ENCODE results near the gene IRF4. TPM values are rescaled to one million over a fixed set of nuclear protein-coding genes. Genes with fewer than 3 reads are reported as not detected.

Gene IRF4
- total RNA-seq, 1 experiment from 2014 or later, result 0.72 TPM

- intact Hi-C loops (cut with micrococcal nuclease; ENCODE audit: unreplicated experiment), result no loop called here
- ATAC-seq (no peak), DNase-seq (ENCODE audit: low read depth, low spot score) (no peak)
Observed at GRCh38 chr6:431504-431903, 40.0 kb downstream of the IRF4 start.

GRCh38 chr6:431986-432385 lies 40.4 kb downstream of the IRF4 start:
- H3K4me1 ChIP-seq (ENCODE audit: control insufficient read depth, insufficient read depth, low read length), result no peaks in the 10 kb centered on the region
- H3K4me3 ChIP-seq (ENCODE audit: low read depth in 2 of 2, low read length in 2 of 2), result no peak overlapping the region
- ATAC-seq (no peak), DNase-seq (ENCODE audit: low read depth, low spot score) (no peak)
- no TSS peak for BruUV-seq (replicated peaks)
- ChIA-PET CTCF (no interaction called here), POLR2A (no interaction called here)
- intact Hi-C loops (cut with micrococcal nuclease; ENCODE audit: unreplicated experiment) (no loop called here), in situ Hi-C loops (cut with HindIII; ENCODE audit: low pct_unique_long_range_greater_than_20kb, low sequenced_read_pairs) (no loop called here)
- no peak for TF ChIP-seq REST (IDR thresholded peaks at IDR 0.05; ENCODE audit: insufficient read depth in 1 of 2, low read depth in 2 of 2, low read length in 1 of 2)
- TF ChIP-seq POLR2AphosphoS5 (IDR thresholded peaks at IDR 0.05; ENCODE audit: low read depth, low read length), result no peak
- no peak for TF ChIP-seq CTCF (IDR thresholded peaks at IDR 0.05)
- no peaks in the 10 kb centered on the region for H3K36me3 ChIP-seq (ENCODE audit: control insufficient read depth, insufficient read depth, low read length)
- H3K27ac ChIP-seq (ENCODE audit: low read length), result no peak overlapping the region
- no peaks in the 10 kb centered on the region for H3K27me3 ChIP-seq (ENCODE audit: control insufficient read depth, insufficient read depth, low read length)
- H3K9me3 ChIP-seq (ENCODE audit: control insufficient read depth, insufficient read depth, low read depth, low read length), result no peaks in the 10 kb centered on the region

More at GRCh38 chr6:431504-431903, 40.0 kb downstream of the IRF4 start:
- H3K27ac ChIP-seq (ENCODE audit: low read length), result no peak overlapping the region
- CTCF ChIA-PET, result no interaction called here
- no TSS peak for BruUV-seq (replicated peaks)
- H3K4me1 ChIP-seq (ENCODE audit: control insufficient read depth, insufficient read depth, low read length), result no peaks in the 10 kb centered on the region
- POLR2A ChIA-PET, result no interaction called here
- H3K9me3 ChIP-seq (ENCODE audit: control insufficient read depth, insufficient read depth, low read depth, low read length), result no peaks in the 10 kb centered on the region
- no peaks in the 10 kb centered on the region for H3K36me3 ChIP-seq (ENCODE audit: control insufficient read depth, insufficient read depth, low read length)
- no peaks in the 10 kb centered on the region for H3K27me3 ChIP-seq (ENCODE audit: control insufficient read depth, insufficient read depth, low read length)
- TF ChIP-seq SIN3A (IDR thresholded peaks at IDR 0.05; ENCODE audit: borderline replicate concordance, insufficient read depth, low read depth, low read length) (no peak), POLR2AphosphoS5 (IDR thresholded peaks at IDR 0.05; ENCODE audit: low read depth, low read length) (no peak), REST (IDR thresholded peaks at IDR 0.05; ENCODE audit: insufficient read depth in 1 of 2, low read depth in 2 of 2, low read length in 1 of 2) (no peak), TCF7L2 (IDR thresholded peaks at IDR 0.05; ENCODE audit: low read depth, low read length) (no peak)
- in situ Hi-C loops (cut with HindIII; ENCODE audit: low pct_unique_long_range_greater_than_20kb, low sequenced_read_pairs), result no loop called here
- H3K4me3 ChIP-seq (ENCODE audit: low read depth in 2 of 2, low read length in 2 of 2), result no peak overlapping the region

Data from Panc1 (cell line).